Measurements from ENCODE around the gene PLXNC1. TPM values are rescaled to one million over a fixed set of nuclear protein-coding genes. Genes with fewer than 3 reads are reported as not detected.

The PLXNC1 gene
- total and polyA plus RNA-seq, 4 donors = 1.7 to 70.0 (median 36.3) TPM

DNA sequence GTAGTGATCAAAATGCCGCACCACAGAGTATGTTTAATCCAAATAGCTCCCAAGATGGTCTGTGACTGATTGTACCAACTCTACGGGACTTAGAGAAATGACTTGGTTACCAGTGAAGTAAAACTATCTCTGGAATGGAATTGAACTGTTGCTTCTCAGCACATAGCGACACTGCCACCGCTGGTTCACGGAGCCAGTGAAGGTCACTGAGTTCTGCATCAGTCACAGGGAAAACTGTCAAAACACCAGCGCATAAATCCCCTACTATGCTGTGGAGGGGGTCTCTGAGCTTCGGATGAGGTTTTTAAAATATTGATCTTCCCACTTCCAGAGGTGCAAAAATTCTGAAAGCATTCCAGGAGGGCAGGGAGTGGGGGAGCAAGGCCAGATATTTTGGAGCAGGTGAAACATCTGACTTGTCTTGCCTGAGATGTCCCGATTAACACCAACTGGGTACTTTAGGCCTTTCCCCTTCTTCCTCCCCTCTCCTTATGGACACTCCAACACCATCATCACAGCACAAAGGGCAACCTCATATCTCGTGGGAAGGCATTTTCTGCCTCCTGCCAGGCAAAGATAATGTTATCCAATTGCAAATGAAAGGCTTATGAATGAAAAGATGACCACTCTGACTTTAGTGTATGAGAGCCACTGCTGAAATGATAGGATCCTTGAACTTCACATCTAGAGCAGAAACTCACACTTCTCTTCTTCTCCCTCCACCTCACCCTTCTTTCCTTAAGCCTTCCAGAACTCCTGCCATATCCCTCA, 2.0 kb upstream of the PLXNC1 start:
- ATAC-seq (ENCODE audit: insufficient read depth, low FRiP score) = no peak
- DNase-seq = no peak
- 80 to 88% methylated on average over 9 of the region's 9 CpGs for WGBS, 2 donors
- H3K4me1 ChIP-seq (ENCODE audit: control insufficient read depth in 5 of 5, insufficient read depth in 5 of 5, low read length in 5 of 5) = peaks cover 0 to 15% (median 4%) of the 10 kb centered on the region in 5 donors
- no peak overlapping the region for H3K27ac ChIP-seq (ENCODE audit: low read depth in 1 of 2, low read length in 1 of 2)
- no peaks in the 10 kb centered on the region for H3K36me3 ChIP-seq (ENCODE audit: control insufficient read depth in 4 of 4, insufficient read depth in 4 of 4, low read length in 4 of 4)
- H3K27me3 ChIP-seq (ENCODE audit: control insufficient read depth in 3 of 3, insufficient read depth in 3 of 3, low read length in 2 of 3) = peaks cover 0 to 28% (median 10%) of the 10 kb centered on the region in 3 donors
- TF ChIP-seq, protein P1, sequence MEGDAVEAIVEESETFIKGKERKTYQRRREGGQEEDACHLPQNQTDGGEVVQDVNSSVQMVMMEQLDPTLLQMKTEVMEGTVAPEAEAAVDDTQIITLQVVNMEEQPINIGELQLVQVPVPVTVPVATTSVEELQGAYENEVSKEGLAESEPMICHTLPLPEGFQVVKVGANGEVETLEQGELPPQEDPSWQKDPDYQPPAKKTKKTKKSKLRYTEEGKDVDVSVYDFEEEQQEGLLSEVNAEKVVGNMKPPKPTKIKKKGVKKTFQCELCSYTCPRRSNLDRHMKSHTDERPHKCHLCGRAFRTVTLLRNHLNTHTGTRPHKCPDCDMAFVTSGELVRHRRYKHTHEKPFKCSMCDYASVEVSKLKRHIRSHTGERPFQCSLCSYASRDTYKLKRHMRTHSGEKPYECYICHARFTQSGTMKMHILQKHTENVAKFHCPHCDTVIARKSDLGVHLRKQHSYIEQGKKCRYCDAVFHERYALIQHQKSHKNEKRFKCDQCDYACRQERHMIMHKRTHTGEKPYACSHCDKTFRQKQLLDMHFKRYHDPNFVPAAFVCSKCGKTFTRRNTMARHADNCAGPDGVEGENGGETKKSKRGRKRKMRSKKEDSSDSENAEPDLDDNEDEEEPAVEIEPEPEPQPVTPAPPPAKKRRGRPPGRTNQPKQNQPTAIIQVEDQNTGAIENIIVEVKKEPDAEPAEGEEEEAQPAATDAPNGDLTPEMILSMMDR (IDR thresholded peaks at IDR 0.05; ENCODE audit: control extremely low read depth, extremely low read depth) = no peak
- H3K4me3 ChIP-seq = no peak overlapping the region
- no peaks in the 10 kb centered on the region for H3K9me3 ChIP-seq (ENCODE audit: control insufficient read depth in 4 of 4, insufficient read depth in 3 of 4, low read length in 3 of 4)
- H3K9ac ChIP-seq (ENCODE audit: insufficient read depth in 1 of 2, low read length in 2 of 2) = no peak overlapping the region

DNA sequence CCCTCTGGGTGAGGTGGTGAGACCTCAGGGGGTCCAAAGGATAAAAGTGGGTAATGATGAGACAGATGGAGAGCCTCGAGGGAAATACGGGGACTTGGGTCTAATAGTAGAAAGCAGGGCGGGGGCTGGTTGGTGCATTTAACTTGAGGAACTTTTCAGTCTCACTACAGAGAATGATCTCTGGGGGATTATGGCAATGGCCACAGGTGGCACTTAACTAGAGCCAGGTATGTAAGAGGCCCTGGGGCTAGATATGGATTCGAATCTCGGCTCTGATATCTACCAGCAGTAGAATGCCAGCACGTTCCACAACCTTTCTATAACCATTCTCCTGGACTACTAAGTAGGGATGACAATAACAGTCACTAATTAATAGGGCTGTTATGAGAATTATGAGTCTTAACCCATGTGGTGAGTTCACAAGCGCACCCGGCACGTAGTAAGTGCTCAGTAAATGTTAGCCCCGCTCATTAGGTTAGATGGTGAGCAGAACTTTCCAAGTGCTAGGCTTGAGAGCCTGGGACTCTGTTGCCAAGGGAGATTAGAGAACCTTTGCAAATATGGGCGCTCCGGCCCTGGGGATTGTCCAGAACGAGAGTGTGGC, 888 bp upstream of the PLXNC1 start:
- Histone ChIP-seq H3K9ac (ENCODE audit: insufficient read depth in 1 of 2, low read length in 2 of 2) (no peak overlapping the region), H3K27ac (ENCODE audit: low read depth in 1 of 2, low read length in 1 of 2) (no peak overlapping the region), H3K27me3 (ENCODE audit: control insufficient read depth in 3 of 3, insufficient read depth in 3 of 3, low read length in 2 of 3) (peaks cover 0 to 40% (median 21%) of the 10 kb centered on the region in 3 donors), H3K4me1 (ENCODE audit: control insufficient read depth in 5 of 5, insufficient read depth in 5 of 5, low read length in 5 of 5) (peaks cover 0 to 15% (median 8%) of the 10 kb centered on the region in 5 donors), H3K9me3 (ENCODE audit: control insufficient read depth in 4 of 4, insufficient read depth in 3 of 4, low read length in 3 of 4) (no peaks in the 10 kb centered on the region), H3K4me3 (no peak overlapping the region), H3K36me3 (ENCODE audit: control insufficient read depth in 4 of 4, insufficient read depth in 4 of 4, low read length in 4 of 4) (no peaks in the 10 kb centered on the region)
- TF ChIP-seq, protein P1 (IDR thresholded peaks at IDR 0.05; ENCODE audit: control extremely low read depth, extremely low read depth) = no peak
- ATAC-seq (ENCODE audit: insufficient read depth, low FRiP score) (no peak), DNase-seq (no peak)
- WGBS, 2 donors = 56 to 66% methylated on average over 13 of the region's 13 CpGs

DNA sequence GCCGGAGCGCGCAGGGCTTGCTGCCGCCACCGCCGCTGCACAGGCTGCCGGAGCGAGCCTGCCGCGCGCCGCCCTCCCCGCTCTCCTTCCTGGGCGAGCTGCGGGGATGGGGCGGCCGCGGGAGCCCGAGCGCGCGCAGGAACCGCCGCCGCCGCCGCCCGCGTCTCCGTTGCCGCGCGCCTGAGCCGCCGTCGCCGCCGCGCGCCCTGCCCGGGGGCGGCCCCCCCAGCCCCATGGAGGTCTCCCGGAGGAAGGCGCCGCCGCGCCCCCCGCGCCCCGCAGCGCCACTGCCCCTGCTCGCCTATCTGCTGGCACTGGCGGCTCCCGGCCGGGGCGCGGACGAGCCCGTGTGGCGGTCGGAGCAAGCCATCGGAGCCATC, 352 bp downstream of the PLXNC1 start:
- peak overlapping the region in 1 of 2 donors; percentile 17 for H3K27ac ChIP-seq (ENCODE audit: low read depth in 1 of 2, low read length in 1 of 2)

More for the DNA sequence above, 352 bp downstream of the PLXNC1 start:
- peaks cover 0 to 15% (median 8%) of the 10 kb centered on the region in 5 donors for H3K4me1 ChIP-seq (ENCODE audit: control insufficient read depth in 5 of 5, insufficient read depth in 5 of 5, low read length in 5 of 5)
- no peak overlapping the region for H3K9ac ChIP-seq (ENCODE audit: insufficient read depth in 1 of 2, low read length in 2 of 2)
- TF ChIP-seq, protein P1 (IDR thresholded peaks at IDR 0.05; ENCODE audit: control extremely low read depth, extremely low read depth) = no peak
- no peaks in the 10 kb centered on the region for H3K9me3 ChIP-seq (ENCODE audit: control insufficient read depth in 4 of 4, insufficient read depth in 3 of 4, low read length in 3 of 4)
- WGBS, 2 donors = 1 to 2% methylated on average over 24 to 62 of the region's 62 CpGs
- peak overlapping the region; percentile 59 for H3K4me3 ChIP-seq
- ATAC-seq (ENCODE audit: insufficient read depth, low FRiP score) (no peak), DNase-seq (no peak)
- H3K36me3 ChIP-seq (ENCODE audit: control insufficient read depth in 4 of 4, insufficient read depth in 4 of 4, low read length in 4 of 4) = no peaks in the 10 kb centered on the region
- peaks cover 0 to 51% (median 22%) of the 10 kb centered on the region in 3 donors for H3K27me3 ChIP-seq (ENCODE audit: control insufficient read depth in 3 of 3, insufficient read depth in 3 of 3, low read length in 2 of 3)

All from lung (tissue), 12 donors.